T-helper 1 cell treated with Interleukin-12 subunit alpha and Interleukin-12 subunit beta and Interleukin-4 antibody, amounts not matched to agents 30 μg/mL and 1 μg/mL, for 36 hours (primary cell): ENCODE measurements around the gene IRF4.

Source experiments
- H3K27ac Mint-ChIP-seq: one replicate; pipeline ENCODE4 v1.8.0; 2021; ENCODE audit warnings: mild to moderate bottlenecking, mixed read lengths
- H3K27me3 Mint-ChIP-seq: one replicate; pipeline ENCODE4 v1.8.0; 2021; ENCODE audit warnings: low read depth, mixed read lengths
- H3K36me3 Mint-ChIP-seq: one replicate; pipeline ENCODE4 v1.8.0; 2021; ENCODE audit warnings: low read depth, mixed read lengths
- H3K4me1 Mint-ChIP-seq: one replicate; pipeline ENCODE4 v1.8.0; 2021; ENCODE audit warnings: low read depth, mixed read lengths
- H3K4me3 Mint-ChIP-seq: one replicate; pipeline ENCODE4 v1.8.0; 2021; ENCODE audit warnings: mild to moderate bottlenecking, moderate library complexity, mixed read lengths
- H3K9me3 Mint-ChIP-seq: one replicate; pipeline ENCODE4 v1.8.0; 2021; ENCODE audit warnings: mixed read lengths

IRF4 gene

DNA sequence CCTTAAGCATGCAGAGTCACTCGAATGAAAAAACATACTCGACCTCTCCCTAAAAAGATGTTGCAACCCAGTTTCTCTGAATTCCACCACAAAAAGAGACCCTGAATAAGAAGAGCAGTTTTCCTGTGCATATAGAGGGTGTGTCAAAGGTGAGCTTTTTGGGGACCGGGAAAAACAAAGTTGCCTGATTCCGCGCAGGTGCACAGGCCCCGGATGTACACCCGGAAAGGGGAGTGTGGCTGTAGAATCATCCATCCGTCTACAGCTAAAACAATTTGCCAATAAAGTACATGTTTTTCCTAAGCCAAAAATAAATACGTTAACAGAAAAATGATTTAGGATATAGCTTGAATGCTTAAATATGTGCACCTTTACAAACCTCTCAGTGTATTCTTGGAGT is 41.2 kb upstream of the IRF4 start:
- Mint-ChIP-seq H3K27me3 (no peaks in the 10 kb centered on the region), H3K36me3 (peaks cover 5% of the 10 kb centered on the region), H3K9me3 (no peaks in the 10 kb centered on the region), H3K4me3 (no peak overlapping the region), H3K27ac (no peak overlapping the region), H3K4me1 (no peaks in the 10 kb centered on the region)

DNA sequence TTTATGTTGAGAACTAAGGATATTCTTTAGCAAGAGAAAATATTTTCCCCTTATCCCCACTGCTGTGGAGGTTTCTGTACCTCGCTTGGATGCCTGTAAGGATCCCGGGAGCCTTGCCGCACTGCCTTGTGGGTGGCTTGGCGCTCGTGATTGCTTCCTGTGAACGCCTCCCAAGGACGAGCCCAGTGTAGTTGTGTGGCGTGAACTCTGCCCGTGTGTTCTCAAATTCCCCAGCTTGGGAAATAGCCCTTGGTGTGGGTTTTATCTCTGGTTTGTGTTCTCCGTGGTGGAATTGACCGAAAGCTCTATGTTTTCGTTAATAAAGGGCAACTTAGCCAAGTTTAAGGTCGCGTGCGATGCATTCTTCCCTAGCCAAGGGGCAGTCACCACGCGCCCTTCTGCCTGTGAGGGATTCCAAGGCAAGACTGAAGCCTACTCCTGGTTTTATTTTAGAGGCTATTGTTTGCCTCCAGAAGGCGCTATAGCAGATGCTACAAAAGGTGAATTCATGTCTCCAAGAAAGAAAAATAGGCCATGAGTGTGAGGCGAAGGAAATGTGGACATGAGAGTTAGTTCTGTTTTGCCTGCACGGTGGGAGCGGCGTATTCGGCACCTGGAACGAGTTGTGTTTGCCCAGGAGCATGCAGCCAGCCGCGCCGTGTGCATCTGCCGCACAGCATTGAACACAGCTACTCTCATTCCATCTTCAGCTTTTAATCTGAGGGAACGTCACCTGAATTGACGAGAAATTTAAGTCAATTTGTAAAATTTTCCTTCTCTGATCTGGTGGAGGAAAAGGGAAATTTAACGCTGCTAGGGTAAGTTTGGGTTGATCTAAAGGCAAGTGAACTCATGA is 40.3 kb upstream of the IRF4 start:
- no peaks in the 10 kb centered on the region for H3K4me1 Mint-ChIP-seq
- H3K27me3 Mint-ChIP-seq: no peaks in the 10 kb centered on the region
- H3K36me3 Mint-ChIP-seq: peaks cover 5% of the 10 kb centered on the region
- H3K27ac Mint-ChIP-seq: no peak overlapping the region
- H3K9me3 Mint-ChIP-seq: no peaks in the 10 kb centered on the region
- H3K4me3 Mint-ChIP-seq: no peak overlapping the region

DNA sequence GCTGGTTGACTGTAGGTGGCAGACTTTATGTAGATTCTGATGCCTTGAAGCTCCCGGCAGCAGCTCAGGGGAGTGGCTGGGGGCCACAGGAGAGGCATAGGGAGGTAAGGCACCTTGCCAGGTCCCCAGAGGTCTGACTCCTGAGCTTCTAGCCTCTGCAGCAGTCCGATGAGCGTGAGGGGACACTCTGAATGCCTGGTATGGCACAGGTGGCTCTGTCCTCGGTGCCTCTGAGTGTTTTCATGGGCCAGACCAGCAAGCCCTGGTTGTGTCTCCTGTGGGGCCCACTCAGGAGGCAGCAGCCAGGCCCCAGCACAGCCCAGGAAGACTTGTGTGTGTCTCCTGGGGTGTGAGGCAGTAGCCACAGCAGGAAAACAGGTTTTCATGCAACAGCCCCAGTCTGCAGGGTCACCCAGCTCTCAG is 39.7 kb upstream of the IRF4 start:
- no peaks in the 10 kb centered on the region for H3K27me3 Mint-ChIP-seq
- H3K27ac Mint-ChIP-seq: no peak overlapping the region
- peaks cover 5% of the 10 kb centered on the region for H3K36me3 Mint-ChIP-seq
- no peaks in the 10 kb centered on the region for H3K4me1 Mint-ChIP-seq
- no peaks in the 10 kb centered on the region for H3K9me3 Mint-ChIP-seq
- no peak overlapping the region for H3K4me3 Mint-ChIP-seq

DNA sequence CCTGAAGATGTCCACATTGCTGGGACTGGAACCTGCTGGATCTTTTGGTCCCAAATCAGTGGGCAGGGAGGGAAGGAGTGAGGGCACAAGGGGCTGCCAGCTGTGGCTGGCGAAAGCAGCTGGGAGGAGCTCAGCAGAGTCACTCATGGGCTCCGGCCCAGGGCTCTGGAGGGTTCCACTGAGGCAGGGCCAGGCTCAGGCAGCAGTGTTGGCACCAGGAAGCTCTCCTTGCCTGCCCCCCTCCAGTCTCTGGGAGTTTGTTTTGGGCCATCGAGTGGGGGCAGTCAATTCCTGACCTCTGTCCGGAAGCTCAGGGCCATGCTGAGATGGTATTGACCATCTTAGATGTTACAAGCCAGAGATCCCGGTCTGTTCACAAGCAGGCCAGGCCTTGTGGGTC is 39.1 kb upstream of the IRF4 start:
- Mint-ChIP-seq H3K27me3 (no peaks in the 10 kb centered on the region), H3K27ac (no peak overlapping the region), H3K4me1 (no peaks in the 10 kb centered on the region), H3K36me3 (peaks cover 5% of the 10 kb centered on the region), H3K9me3 (no peaks in the 10 kb centered on the region), H3K4me3 (no peak overlapping the region)

DNA sequence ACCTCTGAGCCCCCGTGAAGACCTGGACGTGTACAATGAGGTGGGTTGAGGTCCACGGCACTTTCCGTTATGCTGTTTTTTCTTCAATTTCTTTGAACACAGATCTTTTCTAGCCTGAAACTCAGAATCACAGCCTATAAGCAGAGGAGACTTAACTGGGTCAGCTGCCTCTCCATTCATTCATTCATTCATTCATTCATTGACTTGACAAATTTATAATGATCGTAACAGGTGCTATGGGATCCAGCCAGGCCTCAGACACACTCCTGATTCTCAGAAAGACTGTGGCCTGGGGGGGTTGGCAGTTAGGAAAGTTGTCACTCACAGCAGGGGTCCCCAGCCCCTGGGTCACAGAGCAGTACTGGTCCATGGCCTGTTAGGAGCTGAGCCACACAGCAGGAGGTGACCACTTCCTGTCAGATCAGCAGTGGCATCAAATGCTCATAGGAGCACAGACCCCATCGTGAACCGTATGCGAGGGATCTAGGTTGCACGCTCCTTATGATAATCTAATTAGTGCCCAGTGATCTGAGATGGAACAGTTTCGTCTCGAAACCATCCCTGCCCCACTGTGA is 38.6 kb upstream of the IRF4 start:
- no peaks in the 10 kb centered on the region for H3K27me3 Mint-ChIP-seq
- no peaks in the 10 kb centered on the region for H3K9me3 Mint-ChIP-seq
- H3K4me1 Mint-ChIP-seq: no peaks in the 10 kb centered on the region
- peaks cover 5% of the 10 kb centered on the region for H3K36me3 Mint-ChIP-seq
- H3K4me3 Mint-ChIP-seq: no peak overlapping the region
- H3K27ac Mint-ChIP-seq: no peak overlapping the region

DNA sequence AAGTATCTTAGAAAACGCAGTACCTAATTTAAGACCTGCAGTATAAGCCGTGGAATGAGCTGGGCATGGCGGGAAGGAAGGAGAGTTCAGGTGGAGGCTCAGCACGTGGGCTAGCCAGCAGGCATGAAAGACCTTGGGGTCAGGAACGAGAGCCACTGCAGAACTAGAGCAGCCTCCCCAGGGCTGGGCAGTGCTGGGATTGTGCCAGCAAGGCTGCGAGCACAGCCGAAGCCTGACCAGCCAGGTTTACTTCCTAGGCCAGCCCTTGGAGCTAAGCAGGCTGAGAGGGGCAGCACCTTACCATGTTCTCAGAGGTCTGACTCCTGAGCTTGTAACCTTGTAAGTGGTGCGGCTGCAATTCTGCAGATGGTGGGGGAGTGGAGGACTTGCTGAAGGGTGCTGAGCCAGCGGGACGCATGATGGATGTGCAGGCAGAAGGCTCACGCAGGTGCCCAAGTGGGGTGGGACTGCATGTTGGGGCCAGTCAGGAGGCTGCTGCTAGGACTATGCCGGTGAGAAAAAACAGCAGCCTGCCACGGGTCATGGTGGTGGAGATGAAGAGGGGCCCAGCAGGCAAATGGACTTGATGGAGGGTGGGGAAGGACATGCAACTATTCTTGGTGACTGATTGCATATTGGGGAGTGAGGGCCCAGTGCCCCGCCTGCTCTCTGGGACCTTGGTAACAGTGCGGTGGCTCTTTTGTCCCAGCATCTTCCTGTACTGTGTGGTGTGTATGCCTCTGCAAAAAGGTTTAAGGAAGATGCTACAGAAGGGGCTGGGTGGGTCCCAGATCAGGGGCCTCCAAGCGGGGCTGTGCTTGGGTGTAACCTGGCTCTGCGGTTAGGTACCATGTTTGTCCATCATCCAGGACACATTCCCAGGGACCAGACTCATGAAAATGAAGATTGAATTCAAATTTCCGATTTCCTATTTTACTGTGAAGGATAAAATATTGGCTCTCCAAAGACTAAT is 37.6 kb upstream of the IRF4 start:
- peaks cover 1% of the 10 kb centered on the region for H3K36me3 Mint-ChIP-seq
- peak overlapping the region; percentile 21 for H3K27ac Mint-ChIP-seq
- H3K27me3 Mint-ChIP-seq: no peaks in the 10 kb centered on the region
- H3K9me3 Mint-ChIP-seq: no peaks in the 10 kb centered on the region
- H3K4me1 Mint-ChIP-seq: peaks cover 4% of the 10 kb centered on the region
- no peak overlapping the region for H3K4me3 Mint-ChIP-seq

DNA sequence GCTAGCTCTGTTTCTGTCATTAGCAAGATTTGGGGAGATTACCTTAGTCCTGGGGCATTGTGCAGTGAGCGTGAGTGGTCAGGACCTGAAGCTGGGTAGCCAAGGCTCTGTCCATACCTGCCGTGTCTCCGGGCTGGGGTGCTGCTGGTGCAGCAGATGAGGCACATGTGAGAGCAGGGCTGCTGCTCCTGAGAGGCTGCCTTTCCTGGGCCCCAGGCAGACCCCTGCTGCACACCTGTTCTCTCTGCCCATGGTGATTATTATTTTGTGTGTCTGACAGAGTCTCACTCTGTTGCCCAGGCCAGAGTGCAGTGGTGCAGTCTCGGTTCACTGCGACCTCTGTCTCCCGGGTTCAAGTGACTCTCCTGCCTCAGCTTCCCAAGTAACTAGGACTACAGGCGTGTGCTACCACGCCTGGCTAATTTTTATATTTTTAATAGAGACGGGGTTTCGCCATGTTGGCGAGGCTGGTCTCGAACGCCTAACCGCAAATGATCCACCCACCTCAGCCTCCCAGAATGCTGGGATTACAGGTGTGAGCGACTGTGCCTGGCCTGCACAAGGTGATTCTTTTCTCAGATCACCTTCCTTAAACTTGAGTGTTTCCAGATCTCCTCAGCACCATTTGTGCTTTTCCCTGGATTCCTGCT is 36.8 kb upstream of the IRF4 start:
- Mint-ChIP-seq H3K9me3 (no peaks in the 10 kb centered on the region), H3K27ac (no peak overlapping the region), H3K4me1 (peaks cover 4% of the 10 kb centered on the region), H3K36me3 (peaks cover 1% of the 10 kb centered on the region), H3K27me3 (no peaks in the 10 kb centered on the region), H3K4me3 (no peak overlapping the region)

DNA sequence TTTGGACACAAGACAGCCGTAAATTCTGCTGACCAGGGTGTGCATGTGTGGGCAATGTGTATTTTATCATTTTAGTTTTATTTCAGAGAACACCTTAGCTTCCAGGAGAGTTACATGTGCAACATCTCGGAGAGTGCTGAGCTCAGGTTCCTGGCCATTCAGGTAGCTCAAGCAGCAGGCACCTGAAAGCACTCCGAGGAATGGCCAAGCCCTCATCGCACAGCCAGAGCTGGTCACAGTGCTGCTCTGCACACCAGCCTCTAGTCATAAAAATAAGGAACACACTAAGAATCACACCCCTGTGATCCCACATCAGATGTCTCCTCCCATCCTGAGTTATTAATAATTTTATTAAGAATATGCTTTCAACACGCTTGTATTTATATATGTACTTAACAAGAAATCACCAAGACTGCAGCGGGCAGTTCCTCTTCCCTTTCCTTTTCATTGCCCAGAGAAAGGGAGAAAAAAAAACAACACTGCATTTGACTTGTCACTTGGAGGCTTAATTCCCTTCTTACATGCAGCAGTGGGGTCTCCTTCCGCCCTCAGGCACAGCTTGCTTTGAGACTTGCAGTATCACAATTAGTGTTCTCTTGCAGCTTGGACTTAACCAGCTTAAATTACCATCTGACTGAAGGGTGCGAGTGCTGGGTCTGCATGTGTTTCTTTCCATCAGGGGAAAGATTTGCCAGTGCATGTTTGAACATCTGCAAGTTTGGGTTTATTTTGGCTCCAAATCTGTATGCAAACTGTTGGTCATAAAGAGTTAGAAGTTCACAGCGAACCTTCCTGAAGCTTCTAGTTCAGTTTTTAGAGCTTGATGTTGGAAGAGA is 36.0 kb upstream of the IRF4 start:
- no peaks in the 10 kb centered on the region for H3K36me3 Mint-ChIP-seq
- no peaks in the 10 kb centered on the region for H3K27me3 Mint-ChIP-seq
- H3K9me3 Mint-ChIP-seq: no peaks in the 10 kb centered on the region
- H3K4me3 Mint-ChIP-seq: no peak overlapping the region
- H3K27ac Mint-ChIP-seq: no peak overlapping the region
- peaks cover 4% of the 10 kb centered on the region for H3K4me1 Mint-ChIP-seq

DNA sequence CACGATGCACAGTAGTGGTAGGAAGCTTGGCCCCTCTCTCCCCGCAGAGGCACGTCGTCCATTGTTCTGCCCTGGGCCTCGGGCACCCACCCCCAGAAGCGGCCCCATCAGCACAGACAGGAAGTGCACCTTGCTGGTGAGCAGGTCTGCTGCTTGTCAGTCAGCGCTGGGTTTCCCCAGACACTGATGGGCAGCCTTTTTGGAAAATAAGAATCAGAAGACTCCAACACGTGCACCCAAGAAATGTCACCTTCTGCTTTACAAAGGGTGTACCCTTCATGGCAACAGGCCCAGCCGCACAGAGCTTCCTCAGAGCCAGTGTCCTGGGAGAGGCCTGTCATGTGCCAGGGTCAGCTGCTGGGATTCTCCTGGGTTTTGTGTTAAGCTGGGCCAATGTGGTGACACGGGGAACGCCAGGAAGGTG is 34.7 kb upstream of the IRF4 start:
- H3K27ac Mint-ChIP-seq: no peak overlapping the region
- H3K4me3 Mint-ChIP-seq: no peak overlapping the region
- H3K9me3 Mint-ChIP-seq: no peaks in the 10 kb centered on the region
- peaks cover 4% of the 10 kb centered on the region for H3K4me1 Mint-ChIP-seq
- H3K36me3 Mint-ChIP-seq: no peaks in the 10 kb centered on the region
- no peaks in the 10 kb centered on the region for H3K27me3 Mint-ChIP-seq

DNA sequence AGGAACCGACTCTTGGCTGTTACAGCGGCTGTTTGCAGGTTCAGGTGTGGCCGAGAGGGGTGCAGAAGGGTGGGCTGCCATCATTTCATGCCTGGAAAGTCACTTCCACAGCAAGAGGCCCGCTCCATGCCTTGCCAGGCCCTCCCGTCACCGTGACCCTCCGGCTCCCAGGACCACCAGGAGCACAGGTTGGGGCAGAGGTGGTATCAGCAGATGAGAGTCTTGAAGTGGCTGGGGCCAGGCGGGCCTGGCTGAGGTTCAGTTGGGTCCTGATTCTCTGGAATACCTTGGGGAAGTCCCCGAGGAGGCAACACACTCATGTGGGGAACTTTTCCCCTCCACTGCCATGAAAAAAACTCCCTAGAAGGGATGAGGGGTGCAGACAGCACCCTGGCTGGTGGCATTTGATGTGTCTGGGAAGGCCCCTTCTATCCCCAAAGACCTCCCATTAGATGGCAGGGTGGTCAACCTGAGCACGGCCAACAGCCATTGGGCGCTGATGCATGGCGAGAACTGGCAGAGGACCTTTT is 34.2 kb upstream of the IRF4 start:
- H3K36me3 Mint-ChIP-seq: no peaks in the 10 kb centered on the region
- no peak overlapping the region for H3K27ac Mint-ChIP-seq
- H3K4me1 Mint-ChIP-seq: peaks cover 4% of the 10 kb centered on the region
- H3K4me3 Mint-ChIP-seq: no peak overlapping the region
- no peaks in the 10 kb centered on the region for H3K27me3 Mint-ChIP-seq
- H3K9me3 Mint-ChIP-seq: no peaks in the 10 kb centered on the region

DNA sequence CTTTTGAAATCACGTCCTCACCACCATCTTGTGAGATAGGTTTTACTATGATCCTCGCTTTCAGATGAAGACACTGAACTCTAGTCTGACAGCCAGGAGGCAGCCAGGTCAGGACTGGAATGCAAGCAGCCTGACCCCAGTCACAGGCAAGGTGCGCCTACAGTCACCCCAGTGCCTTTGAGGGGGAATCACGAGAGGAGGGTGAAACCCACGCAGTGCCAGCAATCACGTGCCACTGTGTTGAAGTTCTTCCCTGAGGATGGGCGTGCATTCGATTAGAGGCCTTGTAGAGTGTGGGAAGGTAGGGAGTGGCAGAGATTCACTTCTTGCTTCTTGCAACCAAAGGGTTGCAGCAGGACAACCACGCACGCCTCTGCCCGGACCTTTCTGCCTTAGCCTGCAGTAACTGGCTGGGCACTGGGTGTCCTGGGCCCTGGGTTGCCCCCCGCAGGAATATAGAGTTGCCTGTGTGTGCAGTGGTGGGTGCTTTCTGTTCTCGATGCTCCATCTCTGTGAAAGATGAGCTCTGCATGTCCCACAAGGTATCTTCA is 33.7 kb upstream of the IRF4 start:
- H3K27me3 Mint-ChIP-seq: peaks cover 4% of the 10 kb centered on the region
- H3K27ac Mint-ChIP-seq: no peak overlapping the region
- H3K4me1 Mint-ChIP-seq: peaks cover 4% of the 10 kb centered on the region
- H3K9me3 Mint-ChIP-seq: peaks cover 5% of the 10 kb centered on the region
- H3K36me3 Mint-ChIP-seq: no peaks in the 10 kb centered on the region
- no peak overlapping the region for H3K4me3 Mint-ChIP-seq

DNA sequence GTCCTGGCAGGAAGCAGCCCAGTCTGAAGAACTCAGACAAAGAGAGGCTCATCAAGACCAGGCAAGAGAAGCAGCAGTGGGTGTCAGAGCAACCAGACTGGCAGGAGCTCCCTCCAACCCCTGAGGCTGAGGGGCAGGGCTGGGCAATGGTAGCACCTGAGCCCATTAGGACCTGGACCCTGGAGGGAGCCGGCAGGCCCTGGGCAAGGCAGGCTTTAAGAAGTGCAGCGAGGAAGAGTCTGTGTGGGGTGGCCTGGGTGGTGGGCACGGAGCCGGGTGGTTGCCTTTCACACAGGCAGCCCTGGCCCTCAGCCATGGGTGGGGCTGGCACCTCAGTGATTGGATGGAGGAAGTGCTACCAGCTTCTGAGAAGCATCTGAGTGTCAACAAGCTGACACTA is 33.1 kb upstream of the IRF4 start:
- Mint-ChIP-seq H3K27ac (no peak overlapping the region), H3K27me3 (peaks cover 4% of the 10 kb centered on the region), H3K4me1 (peaks cover 4% of the 10 kb centered on the region), H3K9me3 (peaks cover 5% of the 10 kb centered on the region), H3K4me3 (no peak overlapping the region), H3K36me3 (no peaks in the 10 kb centered on the region)

DNA sequence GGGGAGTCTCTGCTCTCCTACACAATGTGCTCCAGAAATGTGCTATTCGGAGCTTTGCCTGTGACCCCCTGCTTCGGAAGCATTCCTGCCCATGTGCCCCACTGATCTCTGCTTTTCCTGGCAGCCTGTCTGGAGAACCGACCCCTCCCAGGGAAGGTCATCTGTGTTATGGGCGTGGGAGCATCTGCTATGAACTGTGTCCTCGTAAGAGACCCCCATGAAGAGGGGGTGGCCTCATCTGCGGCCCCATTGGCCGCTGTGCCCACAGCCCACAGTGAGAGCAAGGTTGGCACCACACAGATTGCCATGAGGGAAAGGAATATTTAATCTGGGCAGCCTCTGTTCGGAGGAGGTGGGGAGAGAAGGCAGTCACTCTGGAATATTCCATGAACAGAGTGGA is 32.7 kb upstream of the IRF4 start:
- Mint-ChIP-seq H3K36me3 (no peaks in the 10 kb centered on the region), H3K4me1 (peaks cover 4% of the 10 kb centered on the region), H3K4me3 (no peak overlapping the region), H3K9me3 (peaks cover 6% of the 10 kb centered on the region), H3K27me3 (peaks cover 4% of the 10 kb centered on the region), H3K27ac (no peak overlapping the region)
